ENCODE results near the gene NCOR2.
"Not testable (repeated sequence)": the region's sequence is repeated elsewhere in the genome, so short reads cannot be mapped to it uniquely, and the experiment has no call there.

The NCOR2 gene

DNA sequence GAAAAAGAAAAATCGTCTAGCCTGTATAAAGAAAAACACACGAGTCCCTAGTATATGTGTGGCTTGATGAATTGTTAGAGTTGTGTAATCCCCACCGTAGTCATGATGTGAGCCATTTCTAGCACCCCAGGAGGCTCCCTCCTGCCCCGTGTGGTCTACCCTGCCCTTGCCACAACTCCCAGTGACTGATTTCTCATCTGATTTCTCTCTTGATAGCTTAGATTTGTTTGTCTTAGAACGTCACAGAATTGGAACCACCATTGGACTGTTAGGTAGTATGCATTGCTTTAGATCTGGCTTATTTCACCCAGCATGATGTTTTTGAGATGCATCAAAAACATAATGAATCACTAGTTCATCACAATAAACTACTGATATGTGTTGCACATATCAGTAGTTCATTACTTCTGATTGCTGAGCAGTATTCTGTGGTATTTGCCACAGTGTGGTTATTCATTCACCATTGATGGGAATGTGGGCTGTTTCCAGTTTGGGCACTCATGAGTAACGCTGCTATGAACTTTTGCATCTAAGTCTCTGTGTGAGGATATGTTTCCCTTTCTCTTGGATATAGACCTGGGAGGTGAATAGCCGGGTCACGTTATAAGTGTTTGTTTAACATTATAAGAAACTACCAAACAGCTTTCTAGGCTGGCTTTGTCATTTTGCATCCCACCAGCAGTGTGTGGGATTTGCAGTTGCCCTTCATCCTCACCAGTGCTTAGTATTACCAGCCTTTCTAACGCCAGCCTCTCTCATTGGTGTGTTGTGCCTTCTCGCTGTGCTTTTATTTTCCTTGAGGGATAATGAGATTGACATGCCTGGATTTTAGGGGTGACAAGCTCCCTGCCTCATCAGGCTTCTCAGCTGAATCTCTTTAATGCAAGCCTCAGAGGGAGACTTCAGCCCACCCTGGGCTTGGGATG is 31.9 kb upstream of the NCOR2 start:
- DNase-seq (ENCODE audit: low spot score): no peak

DNA sequence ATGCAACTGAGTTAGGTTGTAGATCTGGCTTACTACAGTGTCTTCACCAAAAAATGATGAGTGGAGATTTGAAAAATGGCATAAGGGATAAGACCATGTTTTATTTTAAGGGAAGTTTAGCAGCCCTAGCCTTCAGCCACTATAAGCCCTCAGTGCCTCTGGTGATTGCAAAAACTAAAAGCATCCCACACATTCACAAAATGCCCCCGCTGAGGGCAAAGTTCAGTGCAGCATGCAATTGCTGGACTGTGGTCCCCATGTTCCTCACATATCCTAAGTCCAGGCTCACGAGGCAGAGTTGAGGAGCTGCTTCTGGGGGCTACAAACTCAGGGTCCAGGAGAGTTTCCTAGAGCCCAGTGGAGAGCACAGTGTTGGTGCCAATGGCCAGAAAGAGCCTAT is 29.6 kb upstream of the NCOR2 start:
- DNase-seq (ENCODE audit: low spot score): no peak

DNA sequence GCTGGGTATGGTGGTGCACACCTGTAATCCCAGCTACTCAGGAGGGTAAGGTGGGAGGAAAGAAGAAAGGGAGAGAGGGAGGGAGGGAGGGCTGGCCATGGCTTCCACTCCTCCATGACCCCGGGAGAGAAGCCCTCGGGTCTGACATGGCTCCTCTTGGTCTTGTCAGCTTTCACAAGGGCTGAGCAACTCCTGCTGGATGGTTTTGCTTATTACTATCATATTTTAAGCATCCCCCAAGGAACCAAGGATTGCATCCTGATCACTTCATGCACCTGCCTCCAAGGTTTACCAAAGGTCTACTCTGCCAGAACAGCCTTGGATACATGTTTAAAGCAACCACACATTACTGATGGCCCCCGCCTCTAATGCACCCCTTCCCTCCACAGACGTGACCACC is 28.0 kb upstream of the NCOR2 start:
- DNase-seq (ENCODE audit: low spot score): no peak

DNA sequence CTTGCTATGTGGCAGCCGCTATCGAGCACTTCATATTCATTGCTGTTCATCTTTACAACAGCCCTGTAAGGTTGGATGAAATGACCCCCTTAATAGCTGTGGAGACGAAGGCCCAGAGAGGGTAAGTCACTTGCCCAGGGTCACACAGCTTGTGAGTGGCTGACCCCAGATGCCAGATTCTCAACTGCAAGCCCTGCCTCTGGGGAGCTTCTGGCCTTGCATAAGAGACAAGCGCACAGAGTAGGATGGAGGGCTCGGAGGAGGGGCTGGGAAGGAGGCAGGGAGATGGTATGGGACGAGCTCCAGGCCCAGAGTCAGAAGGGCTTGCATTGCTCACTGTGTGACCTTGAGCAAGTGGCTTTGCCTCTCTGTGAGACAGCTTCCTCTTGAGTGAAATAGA is 27.4 kb upstream of the NCOR2 start:
- no peak for DNase-seq (ENCODE audit: low spot score)

DNA sequence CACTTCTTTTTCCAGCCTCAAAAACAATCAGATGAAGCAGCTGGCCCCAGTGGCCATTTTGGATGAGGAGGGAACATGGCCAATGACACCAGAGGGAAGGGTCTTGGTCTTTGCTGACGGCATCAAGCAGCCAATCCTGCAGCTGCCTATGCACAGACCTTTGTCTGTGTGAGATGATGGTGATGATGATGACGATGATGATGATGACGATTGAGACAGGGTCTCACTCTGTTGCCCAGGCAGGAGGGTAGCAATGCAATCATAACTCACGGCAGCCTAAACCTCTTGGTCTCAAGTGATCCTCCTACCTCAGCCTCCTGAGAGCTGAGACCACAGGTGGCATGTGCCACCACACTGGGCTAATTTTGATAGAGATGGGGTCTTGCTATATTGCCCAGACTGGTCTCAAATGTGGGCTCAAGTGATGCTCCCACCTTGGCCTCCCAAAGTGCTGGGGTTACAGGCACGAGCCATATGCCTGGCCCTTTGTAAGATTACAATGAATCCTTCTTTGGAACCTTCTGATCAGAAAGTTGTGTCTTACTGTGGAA is 26.5 kb upstream of the NCOR2 start:
- DNase-seq (ENCODE audit: low spot score): no peak

DNA sequence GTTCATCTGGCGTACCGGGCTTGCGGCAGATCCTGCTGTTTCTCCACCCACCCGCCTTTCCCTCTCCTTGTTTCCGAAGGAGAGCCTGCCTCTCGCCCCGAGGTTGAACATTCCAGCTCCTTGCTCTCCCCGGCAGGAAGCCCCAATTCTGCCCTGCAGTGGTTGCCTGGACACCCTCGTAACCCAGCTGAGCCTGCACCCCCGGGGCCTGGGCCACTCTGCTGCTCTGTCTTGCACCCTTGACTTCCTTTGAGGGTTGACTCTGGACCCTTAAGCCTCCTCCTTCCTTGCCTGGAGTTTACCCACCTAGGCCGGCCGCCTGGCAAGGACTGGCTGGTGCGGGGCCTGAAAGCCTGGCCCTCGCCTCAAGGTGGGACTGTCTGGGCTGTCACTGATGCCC is 25.8 kb upstream of the NCOR2 start:
- no peak for DNase-seq (ENCODE audit: low spot score)

DNA sequence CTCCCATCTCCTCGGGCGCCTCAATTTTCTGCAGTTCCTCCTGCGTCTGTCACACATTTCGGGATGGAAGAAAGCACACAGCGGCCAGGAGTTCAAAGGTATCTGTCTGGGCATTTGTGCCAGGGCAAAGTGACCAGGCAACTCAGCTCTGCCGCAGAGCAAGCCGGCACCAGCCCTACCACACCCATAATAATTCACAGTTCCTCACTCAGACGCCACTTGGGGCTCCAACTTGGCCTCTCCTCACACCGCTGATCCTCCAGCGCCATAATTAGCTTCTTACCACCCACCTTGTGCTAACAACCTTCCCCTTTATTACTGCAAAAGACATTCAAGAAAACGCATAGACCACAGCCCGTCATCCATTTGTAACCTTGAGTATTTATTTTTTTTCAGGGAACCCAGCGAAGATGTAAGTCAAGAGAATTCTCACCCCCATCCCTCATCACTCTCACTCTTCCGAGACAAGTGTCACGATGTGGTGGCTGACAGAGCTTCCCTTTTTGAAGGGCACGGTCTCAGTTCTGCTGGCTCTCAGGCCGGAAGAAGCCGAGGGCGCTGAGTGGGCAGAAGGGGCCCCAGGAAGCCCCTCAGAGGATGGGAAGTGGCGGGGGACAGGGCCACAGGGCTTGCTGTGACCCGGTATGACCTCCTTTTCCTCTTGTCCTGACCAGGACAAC is 25.2 kb upstream of the NCOR2 start:
- no peak for DNase-seq (ENCODE audit: low spot score)

DNA sequence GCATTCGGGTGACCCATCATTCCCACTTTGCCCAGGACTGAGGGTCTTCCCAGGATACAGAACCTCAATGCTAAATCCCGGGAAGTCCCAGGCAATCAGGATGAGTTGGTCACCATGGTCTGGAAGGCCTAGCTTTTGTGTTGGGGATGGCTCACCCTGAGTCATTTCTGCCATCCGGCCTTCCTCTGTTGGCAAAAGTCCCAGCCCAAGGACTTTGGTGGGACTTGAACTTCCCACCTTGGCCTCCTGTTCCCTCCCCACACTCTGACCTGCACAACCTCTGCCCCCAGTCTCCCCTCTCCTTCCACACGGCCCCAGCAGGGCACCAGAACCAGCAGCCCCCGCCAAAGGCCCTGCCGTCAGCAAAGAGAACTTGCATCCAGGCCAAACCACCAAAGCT is 24.6 kb upstream of the NCOR2 start:
- no peak for DNase-seq (ENCODE audit: low spot score)

DNA sequence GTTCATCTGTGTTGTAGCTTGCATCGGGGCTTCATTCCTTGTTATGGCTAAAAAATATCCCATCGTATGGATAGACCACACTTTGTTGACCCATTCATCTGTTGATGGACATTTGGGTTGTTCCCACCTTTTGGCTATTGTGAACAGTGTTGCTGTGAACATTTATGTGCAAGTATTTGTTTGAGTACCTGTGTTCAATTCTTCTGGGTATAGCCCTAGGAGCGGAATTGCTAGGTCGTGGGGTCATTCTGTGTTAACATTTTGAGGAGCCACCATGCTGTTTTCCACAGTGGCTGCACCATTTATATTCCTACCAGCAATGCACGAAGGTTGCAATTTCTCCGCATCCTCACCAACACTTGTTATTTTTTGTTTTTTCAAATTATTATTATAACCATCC is 23.0 kb upstream of the NCOR2 start:
- no peak for DNase-seq (ENCODE audit: low spot score)

DNA sequence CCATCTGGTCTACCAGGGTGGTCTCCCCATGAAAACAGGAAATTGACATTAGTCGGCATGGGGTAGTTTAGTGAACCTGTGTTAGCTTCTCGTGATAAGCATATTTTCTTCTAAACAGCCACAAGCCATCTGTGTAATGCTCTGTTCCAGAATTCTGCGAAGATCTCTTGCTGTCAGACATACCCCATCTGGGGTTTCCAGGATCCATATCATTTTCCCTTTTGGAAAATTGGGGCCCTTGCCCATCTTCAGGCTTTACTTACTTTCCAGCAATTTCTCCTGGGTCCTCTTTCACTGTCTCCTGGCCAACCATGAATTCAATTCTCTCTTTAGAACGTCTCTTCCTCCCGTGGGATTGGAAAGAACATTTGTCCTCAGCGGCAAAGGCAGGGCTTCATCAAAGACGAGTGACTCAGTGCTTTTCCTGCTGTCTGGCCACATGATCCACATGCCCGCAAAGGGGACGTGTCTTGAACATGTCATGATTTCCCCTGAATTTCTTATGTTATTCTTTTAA is 21.4 kb upstream of the NCOR2 start:
- DNase-seq (ENCODE audit: low spot score): peak; percentile 70

DNA sequence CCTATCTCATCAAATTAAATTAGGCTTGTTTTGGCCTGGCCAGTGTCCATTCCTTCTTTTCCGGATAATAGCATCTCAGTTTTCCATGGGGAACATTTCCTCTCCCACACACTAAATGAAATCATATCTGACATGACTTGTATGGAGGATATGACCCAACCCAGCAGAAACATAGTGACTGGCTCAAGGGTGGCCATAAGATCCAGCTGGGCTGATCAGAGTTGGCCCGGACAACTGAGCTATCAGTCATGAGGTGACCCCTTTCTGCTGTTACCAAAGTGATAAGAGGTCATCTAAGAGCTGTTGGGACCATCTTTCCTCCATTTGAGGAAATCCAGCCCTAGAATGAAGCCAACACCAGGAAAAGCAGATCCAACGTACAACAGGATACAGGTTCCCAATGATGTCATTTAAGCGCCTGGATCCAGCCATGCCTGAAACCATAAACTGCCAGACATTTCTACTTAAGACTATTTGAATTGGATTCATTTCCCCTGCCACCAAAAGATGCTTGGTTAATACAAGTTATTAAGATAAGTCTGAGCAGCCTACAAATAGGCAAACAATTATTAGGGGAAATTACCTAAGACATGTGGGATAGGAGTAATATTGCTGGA is 20.7 kb upstream of the NCOR2 start:
- DNase-seq (ENCODE audit: low spot score): no peak

DNA sequence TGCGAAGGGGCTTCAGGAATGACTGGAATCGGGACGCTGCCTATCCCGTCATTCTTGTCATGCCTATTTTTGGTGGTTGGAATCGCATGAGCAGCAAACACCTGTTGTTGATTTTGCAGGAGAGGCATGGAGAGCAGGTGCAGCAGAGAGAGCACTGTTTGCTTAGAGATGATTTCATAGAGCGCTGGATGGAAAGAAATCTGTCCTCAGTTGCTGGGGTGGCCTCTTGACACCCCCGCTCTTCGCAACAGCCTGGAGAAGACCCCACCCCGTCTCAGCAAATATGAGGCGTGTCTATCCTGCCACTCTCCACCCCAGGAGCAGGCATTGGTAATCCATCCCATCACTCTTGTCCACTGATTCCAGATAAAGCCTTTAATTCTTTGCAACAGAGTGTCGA is 19.3 kb upstream of the NCOR2 start:
- no peak for DNase-seq (ENCODE audit: low spot score)

DNA sequence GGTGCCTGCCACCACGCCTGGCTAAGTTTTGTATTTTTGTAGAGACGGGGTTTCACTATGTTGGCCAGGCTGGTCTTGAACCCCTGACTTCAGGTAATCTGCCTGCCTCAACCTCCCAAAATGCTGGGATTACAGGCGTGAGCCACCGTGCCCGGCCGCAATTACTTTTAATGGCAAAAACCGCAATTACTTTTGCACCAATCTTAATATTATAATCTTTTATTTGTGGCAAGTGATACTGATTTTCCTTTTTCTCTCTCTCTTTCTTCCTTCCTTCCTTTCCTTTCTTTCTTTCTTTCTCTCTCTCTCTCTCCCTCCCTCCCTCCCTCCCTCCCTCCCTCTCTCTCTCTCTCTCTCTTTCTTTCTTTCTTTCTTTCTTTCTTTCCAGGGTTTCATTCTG is 17.1 kb upstream of the NCOR2 start:
- DNase-seq (ENCODE audit: low spot score): not testable (repeated sequence)

DNA sequence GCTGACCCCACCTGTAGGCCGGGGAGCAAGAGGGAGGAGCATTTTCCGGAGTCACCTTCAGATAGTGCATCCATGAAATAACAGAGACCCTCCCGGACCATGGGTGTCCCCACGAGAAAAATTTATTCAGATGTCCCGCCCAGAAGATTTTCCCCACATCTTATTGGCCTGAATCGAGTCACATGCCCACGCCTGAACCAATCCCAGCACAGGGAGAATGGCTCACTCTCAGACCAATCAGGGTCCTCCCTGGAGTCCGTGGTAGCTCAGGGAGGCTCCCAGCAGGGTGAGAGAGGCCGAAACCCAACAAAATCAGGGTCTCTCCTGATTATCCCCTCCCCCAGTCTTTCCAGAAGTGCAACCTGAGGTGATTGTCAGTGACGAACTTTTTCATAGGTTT is 16.4 kb upstream of the NCOR2 start:
- no peak for DNase-seq (ENCODE audit: low spot score)

DNA sequence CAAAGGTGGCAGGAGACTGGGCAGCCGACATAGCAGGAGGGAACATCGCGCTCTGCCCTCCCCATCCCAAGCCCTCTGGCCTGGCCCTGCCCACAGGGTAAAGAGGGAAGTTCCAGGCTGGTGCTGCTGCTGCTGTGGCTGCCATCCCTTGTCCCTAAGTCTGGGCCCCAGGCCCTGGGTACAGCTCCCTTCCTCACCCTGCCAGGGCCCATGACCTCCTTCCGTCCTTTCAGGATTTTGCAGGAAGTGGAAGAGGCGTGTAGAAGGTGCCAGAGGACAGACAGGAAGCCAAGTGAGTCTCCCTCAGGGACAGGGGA is 14.7 kb upstream of the NCOR2 start:
- DNase-seq (ENCODE audit: low spot score): peak; percentile 58

DNA sequence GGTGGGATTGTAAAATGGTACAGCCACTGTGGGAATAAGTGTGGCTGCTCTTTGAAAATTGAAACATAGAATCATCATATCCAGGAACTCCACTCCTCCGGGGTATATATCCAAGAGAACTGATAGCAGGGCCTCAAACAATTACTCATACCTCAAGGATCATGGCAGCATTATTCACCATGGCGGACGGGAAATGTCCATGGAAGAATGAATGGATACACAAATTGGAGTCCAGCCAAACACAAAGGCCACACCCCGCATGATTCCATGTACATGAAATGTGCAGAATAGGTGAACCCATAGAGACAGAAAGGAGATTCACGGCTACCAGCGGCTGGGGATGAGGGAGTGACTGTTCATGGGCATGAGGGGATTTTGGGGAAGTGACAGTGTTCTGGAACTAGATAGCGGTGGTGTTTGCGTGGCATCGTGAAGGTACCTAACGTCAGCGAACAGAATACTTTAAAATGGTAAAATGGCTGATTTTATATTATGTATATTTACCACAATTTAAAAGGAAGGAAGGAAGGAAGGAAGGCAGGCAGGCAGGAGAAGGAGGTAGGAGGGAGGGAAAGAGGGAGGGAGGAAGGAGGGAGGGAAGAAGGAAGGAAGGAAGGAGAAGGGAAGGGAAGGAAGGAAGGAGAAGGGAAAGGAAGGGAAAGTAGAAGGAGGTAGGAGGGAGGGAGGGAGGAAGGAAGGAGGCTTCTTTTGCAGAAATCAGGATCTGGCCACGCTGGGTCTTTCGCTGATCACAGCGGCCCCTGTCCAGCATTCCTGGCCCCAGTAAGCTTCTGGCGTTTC is 14.1 kb upstream of the NCOR2 start:
- DNase-seq (ENCODE audit: low spot score): no peak

DNA sequence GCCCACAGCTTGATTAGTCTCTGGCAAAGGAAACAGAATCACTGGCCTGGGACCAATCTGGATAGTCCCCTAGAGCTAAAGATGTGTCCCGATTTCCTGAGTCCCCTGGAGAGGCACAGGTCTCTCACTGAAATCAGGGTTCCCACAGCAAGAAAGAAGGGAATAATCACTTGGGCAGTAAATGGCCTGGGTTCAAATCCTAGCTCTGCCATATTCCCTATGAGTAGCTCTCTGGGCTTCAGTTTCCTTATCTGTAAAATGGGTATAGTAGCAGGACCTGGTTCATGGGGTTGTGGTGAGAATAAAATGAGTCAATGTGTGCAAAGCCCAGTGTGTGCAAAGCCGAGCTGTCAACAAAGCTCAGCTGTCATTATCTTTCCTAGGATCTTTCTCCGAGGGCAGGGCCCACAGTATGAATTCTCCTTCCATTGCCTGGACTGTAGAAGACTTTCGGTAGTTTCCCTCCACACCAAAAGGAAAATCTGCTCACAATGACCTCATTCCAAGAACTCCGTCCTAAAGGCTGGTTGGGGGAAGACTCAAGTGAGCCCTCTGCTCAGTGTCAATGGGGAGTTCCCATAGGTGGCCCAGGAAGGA is 12.6 kb upstream of the NCOR2 start:
- no peak for DNase-seq (ENCODE audit: low spot score)

DNA sequence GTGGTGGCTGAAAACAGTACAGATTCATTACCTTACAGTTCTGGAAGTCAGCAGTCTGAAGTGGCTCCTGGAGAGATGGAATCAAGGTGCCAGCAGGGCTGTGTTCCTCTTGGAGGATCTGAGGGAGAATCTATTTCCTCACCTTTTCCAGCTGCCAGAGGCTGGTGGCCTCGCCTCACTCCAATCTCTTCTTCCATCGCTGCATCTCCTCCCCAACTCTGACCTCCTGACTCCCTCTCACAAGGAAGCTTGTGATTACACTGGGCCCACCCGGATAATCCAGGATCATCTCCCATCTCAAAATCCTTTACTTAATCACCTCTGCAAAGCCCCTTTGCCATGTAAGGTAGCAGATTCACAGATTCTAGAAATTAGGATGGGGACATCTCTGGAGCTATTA is 11.4 kb upstream of the NCOR2 start:
- no peak for DNase-seq (ENCODE audit: low spot score)

DNA sequence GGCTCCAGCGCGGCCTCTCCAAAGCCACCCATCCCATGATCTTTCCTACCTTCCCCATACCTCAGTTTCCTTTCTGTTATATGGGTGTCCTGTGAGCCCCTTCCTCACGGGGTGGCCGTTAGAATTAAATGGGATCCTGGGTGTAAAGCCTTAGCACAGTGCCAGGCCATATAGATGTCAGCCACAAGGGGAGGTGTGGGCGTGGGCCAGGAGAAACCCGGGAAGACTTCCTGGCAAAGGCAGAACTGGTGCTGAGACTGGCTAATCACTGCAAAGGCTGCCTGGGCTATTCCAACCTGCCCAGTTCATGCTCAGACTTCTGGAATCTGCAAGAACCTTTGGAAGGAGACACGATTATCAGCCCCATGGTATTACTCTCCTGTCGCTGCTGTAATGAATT is 11.0 kb upstream of the NCOR2 start:
- no peak for DNase-seq (ENCODE audit: low spot score)

DNA sequence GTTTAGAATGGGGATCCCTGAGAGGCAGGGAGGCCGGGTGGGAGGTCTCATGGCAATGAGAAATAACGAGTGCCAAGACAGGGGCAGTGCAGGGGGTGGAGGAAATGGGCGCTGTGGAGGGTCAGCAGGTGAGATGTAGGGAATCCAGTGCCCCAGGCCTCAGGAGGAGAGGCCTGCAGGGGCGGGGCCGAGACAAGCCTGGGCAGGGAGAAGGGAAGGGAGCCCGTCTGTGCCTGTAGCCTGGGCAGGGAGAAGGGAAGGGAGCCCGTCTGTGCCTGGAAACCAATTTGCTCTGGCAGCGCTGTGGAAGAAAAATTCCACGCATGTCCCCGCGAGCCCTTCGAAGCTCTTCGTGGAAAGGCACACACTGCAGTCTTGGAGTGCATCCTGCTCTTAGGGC is 10.6 kb upstream of the NCOR2 start:
- DNase-seq (ENCODE audit: low spot score): no peak

DNA sequence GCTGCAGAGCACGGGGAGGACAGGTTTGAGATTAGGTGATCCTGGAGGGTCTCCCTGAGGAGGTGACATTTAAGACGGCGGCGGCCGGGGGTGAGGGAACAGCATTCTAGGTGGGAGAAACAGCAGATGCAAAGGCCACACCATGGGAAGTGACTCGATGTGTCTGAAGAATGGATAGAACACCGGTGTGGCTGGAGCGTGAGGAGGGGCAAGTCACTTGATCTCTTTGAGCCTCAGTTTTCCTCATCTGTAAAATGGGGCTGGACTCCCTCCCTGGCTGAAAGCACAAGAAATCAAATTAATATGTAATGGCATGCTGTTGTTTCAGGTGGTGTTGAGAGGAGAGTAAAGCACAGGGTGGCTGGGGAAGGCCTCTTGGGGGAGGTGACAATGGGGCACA is 10.0 kb upstream of the NCOR2 start:
- DNase-seq (ENCODE audit: low spot score): no peak

All from Ammon's horn (tissue), 1 donor.